Stimulated activated CD8-positive, alpha-beta memory T cell treated with anti-CD3 and anti-CD28 coated beads, Interleukin-15, amount 100 ng/mL, for 4 hours (primary cell): Measurements from ENCODE around the gene C9orf78.

Experiments used
- DNase-seq, 2 donors: peaks; one replicate each; pipeline ENCODE4 v3.0.0-alpha.2; 2020; ENCODE audit warnings: low read depth in 2 of 2

The C9orf78 gene

GRCh38 chr9:129835128-129835859 lies at the start of gene C9orf78, which contains the start of gene USP20:
Gene C9orf78 (minus strand): TSS chr9:129835275. CDS start chr9:129835221, 54 bp downstream.
Gene USP20 (plus strand): TSS chr9:129835458. CDS start chr9:129852556, 17,098 bp downstream.
- DNase-seq = peak; percentile 89 to 93

DNA sequence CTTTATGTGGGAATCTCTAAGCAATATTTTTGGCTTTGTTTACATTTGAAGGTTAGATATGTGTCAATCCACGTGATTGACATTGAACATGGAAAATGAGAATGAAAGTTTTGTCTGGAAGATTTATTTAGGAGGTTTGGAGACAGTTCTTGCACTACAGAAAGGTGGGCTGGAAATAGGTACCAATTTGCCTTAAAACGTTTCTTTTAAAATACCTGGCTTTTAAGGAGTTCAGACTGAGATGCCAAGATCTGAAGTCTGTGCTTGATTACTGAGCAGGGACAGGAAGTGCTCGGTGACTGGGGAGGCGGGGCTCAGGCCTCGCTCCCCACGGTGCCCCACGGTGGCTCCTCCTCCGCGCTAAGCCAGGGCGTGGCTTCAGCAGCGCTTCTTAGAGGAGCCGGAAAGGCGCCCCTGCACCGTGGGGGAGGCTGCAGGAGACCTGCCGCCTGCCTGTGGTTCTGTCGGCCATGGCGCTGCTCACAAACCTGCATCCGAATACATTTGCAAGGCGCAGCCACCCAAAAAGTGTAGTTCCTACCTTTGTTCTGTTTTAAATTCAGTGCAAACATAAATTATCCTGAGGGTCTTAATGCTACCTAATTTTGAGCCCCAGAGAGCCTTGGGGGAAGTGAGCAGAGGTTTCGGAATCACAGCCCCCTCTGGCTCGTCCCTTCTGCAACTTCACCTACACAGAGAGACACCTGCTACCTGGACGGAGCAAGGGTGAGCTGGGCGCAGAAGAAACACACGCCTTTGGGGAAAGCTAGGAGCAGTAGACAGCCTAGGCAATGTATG lies 49.3 kb upstream of the C9orf78 start:
- DNase-seq = peak; percentile 93 to 94

DNA sequence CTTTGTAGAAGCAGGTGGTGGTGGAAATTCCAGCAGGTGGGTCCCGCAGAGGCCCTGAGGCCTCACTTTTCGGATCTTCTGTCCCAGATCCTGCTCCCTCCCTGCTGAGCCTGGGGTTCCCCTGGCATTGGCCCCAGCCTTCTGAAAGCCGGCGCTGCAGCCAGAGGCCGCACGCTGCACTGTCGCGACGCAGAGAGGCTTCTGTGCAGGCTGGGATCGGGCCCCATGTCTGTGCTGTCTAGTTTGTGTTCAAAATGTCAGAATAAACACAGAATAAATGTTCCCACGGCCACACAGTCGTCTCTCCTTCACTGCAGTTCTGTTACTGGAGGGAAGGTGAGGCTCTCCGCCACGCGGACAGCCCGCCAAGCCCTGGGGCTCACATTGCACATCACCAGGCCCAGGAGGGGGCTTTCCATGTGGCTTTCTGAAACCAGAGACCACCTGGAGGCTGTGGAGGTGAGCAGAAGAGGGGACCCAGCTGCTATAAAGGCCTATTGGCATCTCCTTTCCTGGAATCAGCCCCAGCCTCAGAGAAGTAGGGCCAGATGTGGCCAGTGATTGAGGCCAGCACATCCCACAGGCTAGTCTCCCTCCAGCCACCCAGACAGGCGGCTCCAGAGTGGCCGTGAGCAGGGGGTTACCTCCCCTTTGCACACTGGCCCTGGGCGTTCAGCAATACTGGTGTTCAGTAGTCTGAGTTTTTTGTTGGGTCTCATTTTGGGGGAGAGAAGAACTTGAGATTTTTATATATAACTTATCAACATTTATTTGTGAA lies 46.7 kb upstream of the C9orf78 start:
- no peak for DNase-seq

GRCh38 chr9:129880654-129881546 lies 45.8 kb upstream of the C9orf78 start:
- no peak for DNase-seq

- no peak for DNase-seq
These were observed 45.0 kb upstream of the C9orf78 start for GRCh38 chr9:129879991-129880653.

DNA sequence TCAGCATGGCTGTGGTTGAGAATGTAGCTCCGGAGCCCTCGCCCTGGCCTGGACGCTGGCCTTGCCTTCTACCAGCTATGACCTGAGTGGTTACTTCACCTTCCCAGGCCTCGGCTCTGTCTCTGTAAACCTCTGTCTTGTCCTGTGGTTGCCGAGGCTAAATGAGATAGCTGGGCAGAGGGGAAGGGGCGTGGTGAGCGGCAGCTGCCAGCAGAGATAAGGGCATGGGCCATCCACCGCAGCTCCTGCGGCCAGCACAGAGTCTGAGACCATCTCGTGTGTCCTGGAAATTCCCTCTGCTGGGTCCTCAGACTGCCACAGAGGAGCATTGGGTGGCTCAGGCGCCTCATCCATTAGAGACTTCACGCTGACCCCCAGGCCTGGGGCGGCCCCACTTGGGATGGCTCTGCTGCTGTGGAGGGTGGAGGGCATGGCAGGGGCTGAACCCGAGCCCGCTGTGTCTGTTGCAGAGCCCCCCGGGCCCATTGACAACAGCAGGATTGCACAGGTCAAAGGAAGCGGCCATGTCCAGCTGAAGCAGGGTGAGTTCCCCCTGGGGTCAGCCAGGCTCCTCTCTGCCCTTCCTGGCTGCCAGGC lies 44.1 kb upstream of the C9orf78 start:
- no peak for DNase-seq

- no peak for DNase-seq
These were observed 43.2 kb upstream of the C9orf78 start for GRCh38 chr9:129878291-129878690.

- no peak for DNase-seq
These were observed 41.7 kb upstream of the C9orf78 start for GRCh38 chr9:129876815-129877214.

GRCh38 chr9:129875687-129876395 lies 40.8 kb upstream of the C9orf78 start:
- no peak for DNase-seq

- no peak for DNase-seq
These were observed 40.1 kb upstream of the C9orf78 start for GRCh38 chr9:129875181-129875611.

DNA sequence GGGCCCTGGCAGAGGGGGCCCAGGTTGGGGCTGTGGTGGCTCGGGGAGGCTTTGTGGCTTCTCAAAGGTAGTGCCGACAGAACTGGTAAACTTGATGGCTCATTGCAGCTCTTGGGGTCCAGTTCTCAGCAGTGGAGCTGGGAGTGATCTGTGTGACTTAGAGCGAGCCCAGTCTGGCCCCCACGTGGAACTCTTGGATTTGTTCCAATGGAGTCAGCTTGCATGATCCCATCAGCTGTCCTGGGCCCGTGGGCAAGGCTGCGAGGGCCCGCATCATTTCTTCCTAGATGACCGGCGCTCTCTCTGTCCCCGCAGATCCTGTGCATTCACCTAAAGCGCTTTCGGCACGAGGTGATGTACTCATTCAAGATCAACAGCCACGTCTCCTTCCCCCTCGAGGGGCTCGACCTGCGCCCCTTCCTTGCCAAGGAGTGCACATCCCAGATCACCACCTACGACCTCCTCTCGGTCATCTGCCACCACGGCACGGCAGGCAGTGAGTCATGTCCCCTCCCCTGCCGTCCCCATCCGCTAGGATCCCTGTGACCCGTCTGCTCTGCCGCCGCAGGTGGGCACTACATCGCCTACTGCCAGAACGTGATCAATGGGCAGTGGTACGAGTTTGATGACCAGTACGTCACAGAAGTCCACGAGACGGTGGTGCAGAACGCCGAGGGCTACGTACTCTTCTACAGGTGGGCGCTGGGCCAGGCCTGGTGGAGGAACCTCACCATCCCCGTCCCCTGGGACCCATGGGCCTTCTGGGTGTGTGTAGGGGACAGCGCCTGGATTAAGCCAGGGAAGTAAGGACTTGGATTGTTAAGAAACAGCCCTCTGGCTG lies 39.4 kb upstream of the C9orf78 start:
- DNase-seq = no peak

- no peak for DNase-seq
These were observed 38.6 kb upstream of the C9orf78 start for GRCh38 chr9:129873563-129874190.

DNA sequence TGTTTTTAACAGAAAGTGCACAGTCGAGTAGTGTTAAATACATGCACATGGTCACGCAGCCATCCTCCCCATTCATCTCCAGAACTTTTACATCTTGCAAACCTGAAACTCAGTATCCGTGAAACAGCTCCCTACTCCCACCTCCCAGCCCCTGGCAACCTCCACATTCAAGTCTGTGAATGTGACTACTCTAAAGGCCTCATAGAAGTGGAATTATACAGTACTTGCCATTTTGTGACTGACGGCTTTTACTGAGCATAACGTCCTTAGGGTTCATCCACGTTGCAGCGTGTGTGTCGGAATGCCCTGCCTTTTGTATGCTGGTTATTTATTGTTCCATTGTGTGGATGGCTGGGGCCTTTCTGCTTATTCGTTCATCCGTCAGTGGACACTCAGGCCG lies 36.0 kb upstream of the C9orf78 start:
- DNase-seq = no peak

- no peak for DNase-seq
These were observed 34.8 kb upstream of the C9orf78 start for GRCh38 chr9:129869585-129870501.

- peak; percentile 77 to 86 for DNase-seq
These were observed 33.9 kb upstream of the C9orf78 start for GRCh38 chr9:129868872-129869486.

- no peak for DNase-seq
These were observed 33.2 kb upstream of the C9orf78 start for GRCh38 chr9:129868023-129868871.
